Measurements from ENCODE around the gene POLR2M.
A peak's percentile ranks its signal among the peaks of the same experiment; 100 is the strongest.

POLR2M gene

GRCh38 chr15:57706405-57707209 is at the start of gene POLR2M:
Gene POLR2M (plus strand): TSS chr15:57706714. CDS start chr15:57706843, 129 bp downstream.
- peak; percentile 81 for DNase-seq

GRCh38 chr15:57657619-57658018 is 48.9 kb upstream of the POLR2M start:
- DNase-seq, result no peak

GRCh38 chr15:57662091-57662744 is 44.3 kb upstream of the POLR2M start:
- no peak for DNase-seq

GRCh38 chr15:57662802-57663201 is 43.7 kb upstream of the POLR2M start:
- no peak for DNase-seq

DNA sequence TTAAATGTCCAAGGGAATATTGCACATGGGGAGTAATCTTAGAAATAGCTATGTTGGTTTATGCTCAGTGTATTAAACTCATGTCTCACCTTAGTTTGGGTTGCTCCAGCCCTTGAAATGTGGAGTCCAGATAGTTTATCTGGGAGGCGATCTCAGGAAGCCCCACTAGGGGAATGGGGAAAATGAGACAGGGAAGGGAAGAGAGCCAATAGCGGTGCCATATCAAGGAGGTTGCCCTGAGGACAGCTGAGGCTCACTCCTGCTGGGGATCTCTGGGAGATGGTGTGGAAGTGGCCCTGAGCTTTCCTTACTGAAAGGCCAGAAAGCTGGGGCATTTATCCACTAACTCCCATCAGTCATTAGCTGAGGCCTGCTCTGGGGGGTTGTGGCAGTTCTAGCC is 43.3 kb upstream of the POLR2M start:
- DNase-seq, result no peak

DNA sequence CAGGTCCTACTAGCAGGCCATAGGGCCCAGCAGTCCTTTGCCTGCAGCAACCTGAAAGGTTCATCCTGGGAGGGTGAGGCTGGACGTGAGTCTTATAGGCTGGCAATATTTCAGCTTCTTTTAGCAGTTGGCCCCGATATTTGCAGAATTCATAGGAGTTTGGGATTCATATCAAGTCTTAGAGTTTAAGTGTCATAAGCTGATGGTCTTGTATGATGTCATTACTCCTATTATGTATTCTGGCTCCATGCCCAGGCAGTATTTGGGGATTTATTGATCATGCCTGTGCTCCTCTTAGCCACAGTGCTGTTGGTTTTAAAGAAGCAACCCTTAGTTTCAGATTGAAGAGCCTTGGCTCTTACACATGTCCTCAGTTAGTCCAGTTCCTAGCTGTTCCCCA is 41.3 kb upstream of the POLR2M start:
- no peak for DNase-seq

DNA sequence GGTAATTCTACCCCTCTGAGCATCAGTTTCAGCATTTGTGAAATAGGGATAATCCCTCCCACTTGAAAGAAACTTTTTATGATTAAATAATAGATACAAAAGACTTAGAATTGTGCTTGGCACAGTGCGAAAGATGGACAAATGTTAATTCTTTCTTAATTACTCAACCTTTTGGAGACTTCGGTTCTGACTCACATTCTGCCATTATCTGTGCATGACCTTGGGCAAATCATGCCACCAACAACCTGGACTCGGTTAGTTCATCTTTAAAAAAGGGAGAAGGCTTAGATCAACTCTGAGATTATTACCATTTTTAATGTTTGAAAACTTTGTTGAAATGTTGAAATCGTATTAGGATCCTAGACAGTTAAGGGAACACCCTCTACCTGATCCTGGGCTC is 40.6 kb upstream of the POLR2M start:
- no peak for DNase-seq

GRCh38 chr15:57667171-57667849 is 39.2 kb upstream of the POLR2M start:
- no peak for DNase-seq

DNA sequence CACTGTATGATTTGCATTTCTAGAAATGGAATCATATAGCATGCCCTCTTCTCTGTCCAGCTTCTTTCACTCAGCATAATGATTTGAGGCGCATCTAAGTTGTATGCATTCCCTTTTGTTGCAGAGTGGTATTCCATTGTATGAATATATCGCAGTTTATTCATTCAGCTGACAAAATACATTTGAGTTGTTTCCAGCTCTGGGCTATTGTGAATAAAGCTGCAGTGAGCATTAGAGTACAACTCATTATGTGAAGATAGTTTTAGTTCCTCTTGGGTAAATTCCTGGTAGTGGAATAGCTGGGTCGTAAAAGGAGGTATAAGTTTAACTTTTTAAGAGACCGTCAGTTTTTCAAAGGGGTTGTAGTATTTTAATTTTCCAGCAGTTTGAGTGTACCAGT is 38.5 kb upstream of the POLR2M start:
- DNase-seq, result no peak

DNA sequence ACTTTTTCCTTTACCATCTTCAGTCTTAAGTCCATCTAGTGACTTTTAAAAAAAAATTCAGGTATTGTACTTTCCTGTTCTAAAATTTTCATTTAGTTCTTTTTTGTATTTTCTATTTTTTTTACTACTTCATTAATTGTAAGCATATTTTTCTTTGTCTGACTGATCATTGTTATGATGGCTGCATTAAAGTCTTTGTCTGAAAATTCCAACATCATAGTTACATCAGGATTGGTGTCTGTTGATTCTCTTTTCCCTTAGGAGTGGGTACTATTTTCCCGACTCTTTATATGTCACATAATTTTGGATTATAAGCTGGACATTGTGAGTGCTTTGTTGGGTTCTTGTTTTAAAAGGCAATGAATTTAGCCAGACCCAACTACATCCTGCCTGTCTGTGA is 34.9 kb upstream of the POLR2M start:
- DNase-seq, result no peak

DNA sequence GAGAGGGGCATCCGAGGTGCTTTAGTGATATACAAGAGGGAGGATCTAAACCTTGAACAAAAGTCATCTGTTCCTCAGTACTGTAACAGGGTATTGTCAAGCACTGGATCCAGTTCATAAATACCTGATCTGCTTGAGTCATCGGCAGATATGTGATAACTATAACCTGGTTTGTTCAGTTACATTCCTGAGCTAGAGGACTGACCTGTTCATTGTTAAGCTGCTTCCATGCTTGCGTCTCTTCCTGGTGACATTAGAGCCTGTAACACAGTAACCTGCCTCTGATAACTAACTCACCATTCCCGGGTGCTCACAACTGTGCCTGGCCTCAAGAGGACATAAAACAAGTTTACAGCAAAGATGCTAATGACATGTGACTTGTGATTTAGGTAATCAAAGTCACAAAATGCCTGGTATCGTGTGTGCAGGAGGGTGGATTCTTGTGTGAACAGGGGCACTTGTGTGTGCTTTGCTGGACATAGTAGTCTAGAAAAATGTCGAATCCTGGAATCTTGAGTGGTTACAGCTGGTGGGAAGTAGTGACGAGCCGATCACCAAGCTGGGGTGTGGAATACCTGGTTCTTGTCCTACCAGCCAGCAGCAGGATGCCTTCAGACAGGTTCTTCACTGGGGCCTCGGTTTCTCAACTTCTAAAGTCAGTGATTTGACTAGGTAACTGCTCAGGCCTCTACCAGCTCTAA is 30.9 kb upstream of the POLR2M start:
- no peak for DNase-seq

DNA sequence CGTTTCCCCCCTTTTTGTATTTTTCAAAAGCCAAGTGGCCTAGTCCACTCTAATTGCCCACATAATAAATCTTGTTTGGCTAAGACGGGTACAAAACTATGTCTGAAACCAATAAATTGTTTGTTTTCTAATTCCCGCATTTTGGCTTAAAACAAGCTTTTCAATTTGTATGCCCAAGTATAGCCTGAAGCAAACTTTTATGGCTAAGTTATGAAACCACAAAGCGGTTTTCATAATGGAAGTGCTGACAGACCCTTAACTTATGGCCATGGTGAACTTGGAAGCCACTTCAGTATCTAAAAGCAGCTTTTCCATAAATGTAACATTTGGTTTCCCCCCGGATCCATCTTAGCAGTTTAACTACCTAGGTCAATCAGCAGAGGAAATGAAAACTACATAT is 29.9 kb upstream of the POLR2M start:
- no peak for DNase-seq

DNA sequence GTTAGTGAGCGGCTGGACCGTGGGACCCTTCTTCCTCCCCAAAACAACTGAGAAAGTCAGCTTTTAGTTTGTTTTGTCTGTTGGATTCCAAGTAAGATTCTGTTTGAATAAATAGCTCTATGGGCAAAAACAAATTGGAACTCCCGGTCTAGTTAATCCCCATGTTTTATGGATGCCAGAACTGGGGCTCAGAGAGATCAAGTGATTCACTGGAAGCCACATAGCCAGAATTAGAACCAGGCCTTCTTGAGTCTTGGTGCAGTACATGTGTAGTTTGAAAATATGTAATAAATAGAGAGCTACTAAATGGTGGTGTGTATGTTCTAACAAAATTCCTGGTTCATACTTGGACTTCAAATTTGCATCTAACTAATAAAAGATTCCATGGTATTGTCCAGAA is 29.3 kb upstream of the POLR2M start:
- DNase-seq, result no peak

DNA sequence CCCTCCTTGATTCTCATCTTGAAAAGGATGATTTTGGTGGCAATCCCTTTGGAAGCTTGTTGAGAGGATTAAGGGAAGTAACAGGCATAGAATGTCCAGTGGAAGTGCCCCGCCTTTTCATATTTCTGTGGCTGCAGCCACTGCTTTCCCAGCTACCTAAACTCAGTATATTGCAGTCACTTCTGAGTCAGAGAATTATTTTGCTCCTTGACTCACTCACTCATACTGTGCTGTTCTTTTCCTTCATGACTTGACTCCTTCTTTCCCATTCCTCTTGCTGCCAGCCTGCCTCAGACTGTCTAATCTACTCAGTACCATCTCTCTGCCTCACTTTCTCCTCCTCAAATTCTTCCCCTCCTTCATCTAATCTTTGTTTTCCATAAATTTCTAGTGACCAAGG is 26.5 kb upstream of the POLR2M start:
- no peak for DNase-seq

GRCh38 chr15:57681011-57681410 is 25.5 kb upstream of the POLR2M start:
- DNase-seq, result no peak

GRCh38 chr15:57683481-57683880 is 23.0 kb upstream of the POLR2M start:
- DNase-seq, result no peak

GRCh38 chr15:57684491-57685151 is 21.9 kb upstream of the POLR2M start:
- DNase-seq, result no peak

GRCh38 chr15:57685306-57686095 is 21.0 kb upstream of the POLR2M start:
- DNase-seq, result no peak

DNA sequence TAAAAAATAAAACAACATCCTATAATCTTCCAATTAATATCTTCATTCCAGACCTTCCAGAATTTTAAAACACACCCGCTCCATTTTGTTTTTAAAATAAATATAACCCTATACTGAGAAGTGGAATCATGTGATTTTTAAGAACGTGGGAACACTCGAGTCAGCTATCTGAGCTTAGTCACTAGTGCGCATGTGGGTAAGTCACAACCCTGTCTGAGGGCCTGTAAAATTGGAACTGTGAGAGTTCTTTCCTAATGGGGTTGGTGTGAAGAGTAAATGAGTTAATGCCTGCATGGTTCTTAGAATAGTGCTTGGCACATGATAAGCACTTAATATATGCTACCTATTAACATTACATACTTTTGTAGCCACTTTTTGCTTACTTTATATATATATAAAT is 19.9 kb upstream of the POLR2M start:
- DNase-seq, result no peak

GRCh38 chr15:57690341-57690966 is 16.1 kb upstream of the POLR2M start:
- DNase-seq, result no peak

DNA sequence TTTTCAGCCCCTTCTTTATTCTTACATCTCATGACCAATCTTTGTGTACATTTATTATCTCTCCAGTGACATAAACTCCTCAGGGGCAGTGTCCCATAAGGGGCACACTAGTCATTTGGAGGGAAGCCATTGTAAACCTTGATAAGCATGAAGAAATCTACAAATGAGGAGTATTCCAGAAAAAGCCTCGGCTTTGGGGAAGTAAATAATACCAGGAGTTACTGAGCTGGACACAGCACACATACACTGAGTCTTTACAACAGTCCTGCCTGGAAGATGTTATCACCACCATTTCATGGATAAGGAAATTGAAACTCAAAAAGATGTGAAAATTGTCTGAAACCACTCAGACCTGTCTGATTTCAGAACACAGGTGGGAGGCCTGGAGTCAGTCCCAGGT is 15.4 kb upstream of the POLR2M start:
- DNase-seq, result no peak

DNA sequence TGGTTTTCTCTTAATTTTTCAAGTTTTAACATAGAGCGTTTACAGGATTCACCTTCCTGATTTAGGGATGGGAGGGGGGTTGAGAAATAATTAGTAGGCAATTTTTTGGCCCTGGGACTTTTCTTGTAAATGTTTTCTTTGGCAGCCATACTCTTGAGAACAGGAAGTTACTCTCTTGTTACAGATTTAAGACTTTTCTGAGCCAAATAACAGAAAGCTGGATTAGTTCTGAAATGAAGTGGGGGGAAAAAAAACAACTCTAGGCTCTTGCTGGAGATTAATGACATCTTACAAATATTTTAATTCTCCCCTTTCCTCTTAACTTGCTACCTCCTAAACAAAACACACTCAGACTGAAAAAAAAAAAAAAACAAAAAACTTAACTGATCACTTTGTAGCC is 13.8 kb upstream of the POLR2M start:
- no peak for DNase-seq
